ENCODE measurements around the gene SERPINE3. TPM values are rescaled to one million over a fixed set of nuclear protein-coding genes. Genes with fewer than 3 reads are reported as not detected.

SERPINE3 gene
- polyA plus RNA-seq, 1 donor (not counting 4 experiments of a cell fraction or from before 2014, with no cell fraction given): not detected

DNA sequence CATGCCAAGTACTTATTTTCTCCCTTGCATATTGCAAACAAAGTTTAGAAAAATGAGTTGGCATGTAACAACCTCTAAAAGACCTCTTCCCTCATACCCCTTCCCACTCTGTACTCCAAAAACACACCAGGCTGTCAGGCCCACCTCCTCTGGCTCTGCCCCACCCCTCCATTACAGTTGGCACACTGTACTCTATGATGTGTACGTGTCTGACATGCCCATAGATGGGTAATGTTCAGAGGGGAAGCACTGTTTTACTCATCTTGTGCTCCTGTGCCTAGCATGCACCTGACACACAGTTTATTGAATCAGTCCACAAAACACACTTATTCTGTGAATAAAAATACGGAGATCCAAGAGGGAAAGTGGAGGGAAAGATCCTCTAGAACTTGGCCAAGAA is 45.6 kb downstream of the SERPINE3 start:
- peaks cover 5 to 8% of the 10 kb centered on the region in 2 experiments for H3K36me3 ChIP-seq (ENCODE audit: control insufficient read depth in 2 of 2, extremely low read depth in 1 of 2, insufficient read depth in 2 of 2, low read length in 2 of 2)
- H3K27me3 ChIP-seq (ENCODE audit: control insufficient read depth, extremely low read depth, insufficient read depth, low read length): no peaks in the 10 kb centered on the region
- no peak overlapping the region for H3K27ac ChIP-seq (ENCODE audit: control insufficient read depth, insufficient read depth, low read length)
- no peaks in the 10 kb centered on the region for H3K9me1 ChIP-seq (ENCODE audit: control insufficient read depth, extremely low read depth, insufficient read depth, low read length)
- H3K4me1 ChIP-seq (ENCODE audit: control insufficient read depth, extremely low read depth, insufficient read depth, low read length): peaks cover 6% of the 10 kb centered on the region
- H3K9ac ChIP-seq (ENCODE audit: control insufficient read depth, extremely low read depth, insufficient read depth, low read length): no peak overlapping the region
- H4K20me1 ChIP-seq (ENCODE audit: control insufficient read depth, extremely low read depth, insufficient read depth, low read length): no peaks in the 10 kb centered on the region
- no peak for FAIRE-seq
- DNase-seq (ENCODE audit: low read depth, low spot score): no peak
- dilution Hi-C loops (cut with MboI; ENCODE audit: extremely low pct_ligation_motif_present, low sequenced_read_pairs): no loop called here
- H2AFZ ChIP-seq (ENCODE audit: control insufficient read depth, low read length): no peak overlapping the region
- no peak for TF ChIP-seq EZH2 (IDR thresholded peaks at IDR 0.05; ENCODE audit: low read length)
- TF ChIP-seq, protein P1, sequence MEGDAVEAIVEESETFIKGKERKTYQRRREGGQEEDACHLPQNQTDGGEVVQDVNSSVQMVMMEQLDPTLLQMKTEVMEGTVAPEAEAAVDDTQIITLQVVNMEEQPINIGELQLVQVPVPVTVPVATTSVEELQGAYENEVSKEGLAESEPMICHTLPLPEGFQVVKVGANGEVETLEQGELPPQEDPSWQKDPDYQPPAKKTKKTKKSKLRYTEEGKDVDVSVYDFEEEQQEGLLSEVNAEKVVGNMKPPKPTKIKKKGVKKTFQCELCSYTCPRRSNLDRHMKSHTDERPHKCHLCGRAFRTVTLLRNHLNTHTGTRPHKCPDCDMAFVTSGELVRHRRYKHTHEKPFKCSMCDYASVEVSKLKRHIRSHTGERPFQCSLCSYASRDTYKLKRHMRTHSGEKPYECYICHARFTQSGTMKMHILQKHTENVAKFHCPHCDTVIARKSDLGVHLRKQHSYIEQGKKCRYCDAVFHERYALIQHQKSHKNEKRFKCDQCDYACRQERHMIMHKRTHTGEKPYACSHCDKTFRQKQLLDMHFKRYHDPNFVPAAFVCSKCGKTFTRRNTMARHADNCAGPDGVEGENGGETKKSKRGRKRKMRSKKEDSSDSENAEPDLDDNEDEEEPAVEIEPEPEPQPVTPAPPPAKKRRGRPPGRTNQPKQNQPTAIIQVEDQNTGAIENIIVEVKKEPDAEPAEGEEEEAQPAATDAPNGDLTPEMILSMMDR (optimal IDR thresholded peaks at IDR 0.05 in 1 of 3, IDR thresholded peaks at IDR 0.05 in 1 of 3, conservative IDR thresholded peaks at IDR 0.05 in 1 of 3; ENCODE audit: extremely low read depth in 1 of 3, insufficient read depth in 2 of 3, low read length in 3 of 3): no peak
- H3K79me2 ChIP-seq (ENCODE audit: control insufficient read depth, insufficient read depth, low read length): peaks cover 19% of the 10 kb centered on the region
- H3K4me3 ChIP-seq (ENCODE audit: control insufficient read depth in 2 of 3, extremely low read depth in 1 of 3, insufficient read depth in 2 of 3, low read depth in 1 of 3, low read length in 3 of 3): no peak overlapping the region
- no peak overlapping the region for H3K4me2 ChIP-seq (ENCODE audit: control insufficient read depth, extremely low read depth, insufficient read depth, low read depth, low read length)
- no peaks in the 10 kb centered on the region for H3K9me3 ChIP-seq (ENCODE audit: control insufficient read depth, low read depth, low read length)

DNA sequence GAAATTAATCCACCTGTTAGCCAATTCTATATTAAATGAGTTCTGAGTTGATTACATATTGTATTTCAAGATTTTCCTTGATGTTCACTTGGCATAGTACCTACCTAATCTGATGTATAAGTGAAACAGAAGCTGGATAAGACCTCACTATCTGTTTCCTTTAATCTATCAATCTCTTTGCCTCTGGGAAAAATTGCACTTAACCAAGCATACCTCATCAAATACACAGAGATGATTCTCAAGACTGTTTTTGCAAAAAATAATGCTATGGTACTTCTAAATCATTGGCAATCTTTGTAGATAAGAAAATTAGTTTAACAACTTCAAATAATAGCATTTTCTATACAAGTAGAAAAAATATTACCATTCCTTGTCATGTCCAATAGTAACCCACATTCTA is 55.2 kb downstream of the SERPINE3 start:
- no peak for DNase-seq (ENCODE audit: low read depth, low spot score)
- peaks cover 6% of the 10 kb centered on the region for H4K20me1 ChIP-seq (ENCODE audit: control insufficient read depth, extremely low read depth, insufficient read depth, low read length)

More for the DNA sequence above, 55.2 kb downstream of the SERPINE3 start:
- Histone ChIP-seq H3K36me3 (ENCODE audit: control insufficient read depth in 2 of 2, extremely low read depth in 1 of 2, insufficient read depth in 2 of 2, low read length in 2 of 2) (peaks cover 2 to 7% of the 10 kb centered on the region in 2 experiments), H3K27ac (ENCODE audit: control insufficient read depth, insufficient read depth, low read length) (no peak overlapping the region), H3K4me2 (ENCODE audit: control insufficient read depth, extremely low read depth, insufficient read depth, low read depth, low read length) (no peak overlapping the region), H2AFZ (ENCODE audit: control insufficient read depth, low read length) (no peak overlapping the region), H3K9ac (ENCODE audit: control insufficient read depth, extremely low read depth, insufficient read depth, low read length) (no peak overlapping the region), H3K4me1 (ENCODE audit: control insufficient read depth, extremely low read depth, insufficient read depth, low read length) (peaks cover 3% of the 10 kb centered on the region), H3K79me2 (ENCODE audit: control insufficient read depth, insufficient read depth, low read length) (peaks cover 72% of the 10 kb centered on the region), H3K27me3 (ENCODE audit: control insufficient read depth, extremely low read depth, insufficient read depth, low read length) (no peaks in the 10 kb centered on the region), H3K4me3 (ENCODE audit: control insufficient read depth in 2 of 3, extremely low read depth in 1 of 3, insufficient read depth in 2 of 3, low read depth in 1 of 3, low read length in 3 of 3) (no peak overlapping the region), H3K9me3 (ENCODE audit: control insufficient read depth, low read depth, low read length) (no peaks in the 10 kb centered on the region), H3K9me1 (ENCODE audit: control insufficient read depth, extremely low read depth, insufficient read depth, low read length) (no peaks in the 10 kb centered on the region)
- TF ChIP-seq, protein P1 (optimal IDR thresholded peaks at IDR 0.05 in 1 of 3, IDR thresholded peaks at IDR 0.05 in 1 of 3, conservative IDR thresholded peaks at IDR 0.05 in 1 of 3; ENCODE audit: extremely low read depth in 1 of 3, insufficient read depth in 2 of 3, low read length in 3 of 3): no peak
- no peak for TF ChIP-seq EZH2 (IDR thresholded peaks at IDR 0.05; ENCODE audit: low read length)
- FAIRE-seq: no peak
- dilution Hi-C loops (cut with MboI; ENCODE audit: extremely low pct_ligation_motif_present, low sequenced_read_pairs): no loop called here
